Measurements from ENCODE around the gene RXFP4. TPM values are rescaled to one million over a fixed set of nuclear protein-coding genes. Genes with fewer than 3 reads are reported as not detected.

RXFP4 gene
- total and polyA plus RNA-seq, 2 of the 13 experiments (the other 11 are each of a cell fraction or from before 2014, with no cell fraction given), result 0.38 to 1.4 TPM

- TF ChIP-seq, protein P1, sequence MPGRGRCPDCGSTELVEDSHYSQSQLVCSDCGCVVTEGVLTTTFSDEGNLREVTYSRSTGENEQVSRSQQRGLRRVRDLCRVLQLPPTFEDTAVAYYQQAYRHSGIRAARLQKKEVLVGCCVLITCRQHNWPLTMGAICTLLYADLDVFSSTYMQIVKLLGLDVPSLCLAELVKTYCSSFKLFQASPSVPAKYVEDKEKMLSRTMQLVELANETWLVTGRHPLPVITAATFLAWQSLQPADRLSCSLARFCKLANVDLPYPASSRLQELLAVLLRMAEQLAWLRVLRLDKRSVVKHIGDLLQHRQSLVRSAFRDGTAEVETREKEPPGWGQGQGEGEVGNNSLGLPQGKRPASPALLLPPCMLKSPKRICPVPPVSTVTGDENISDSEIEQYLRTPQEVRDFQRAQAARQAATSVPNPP (CRISPR knock-in tag; IDR thresholded peaks at IDR 0.05), result no peak
- TF ChIP-seq, protein P2, sequence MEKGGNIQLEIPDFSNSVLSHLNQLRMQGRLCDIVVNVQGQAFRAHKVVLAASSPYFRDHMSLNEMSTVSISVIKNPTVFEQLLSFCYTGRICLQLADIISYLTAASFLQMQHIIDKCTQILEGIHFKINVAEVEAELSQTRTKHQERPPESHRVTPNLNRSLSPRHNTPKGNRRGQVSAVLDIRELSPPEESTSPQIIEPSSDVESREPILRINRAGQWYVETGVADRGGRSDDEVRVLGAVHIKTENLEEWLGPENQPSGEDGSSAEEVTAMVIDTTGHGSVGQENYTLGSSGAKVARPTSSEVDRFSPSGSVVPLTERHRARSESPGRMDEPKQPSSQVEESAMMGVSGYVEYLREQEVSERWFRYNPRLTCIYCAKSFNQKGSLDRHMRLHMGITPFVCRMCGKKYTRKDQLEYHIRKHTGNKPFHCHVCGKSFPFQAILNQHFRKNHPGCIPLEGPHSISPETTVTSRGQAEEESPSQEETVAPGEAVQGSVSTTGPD (CRISPR knock-in tag; IDR thresholded peaks at IDR 0.05), result no peak
- no peak for TF ChIP-seq ZNF17 (CRISPR knock-in tag; IDR thresholded peaks at IDR 0.05)
- no peak for TF ChIP-seq POLR2AphosphoS5 (IDR thresholded peaks at IDR 0.05; ENCODE audit: low read depth, low read length)
- TF ChIP-seq SP2 (CRISPR knock-in tag; IDR thresholded peaks at IDR 0.05), result no peak
- TF ChIP-seq MEIS2 (CRISPR knock-in tag; IDR thresholded peaks at IDR 0.05), result no peak
- no peak for TF ChIP-seq ZFP62 (CRISPR knock-in tag; IDR thresholded peaks at IDR 0.05)
- no peak for TF ChIP-seq ZNF234 (CRISPR knock-in tag; conservative IDR thresholded peaks at IDR 0.05)
- no peak for TF ChIP-seq ZFYVE20 (CRISPR knock-in tag; IDR thresholded peaks at IDR 0.05; ENCODE audit: borderline replicate concordance, low read depth)
- no peak for TF ChIP-seq GLMP (CRISPR knock-in tag; IDR thresholded peaks at IDR 0.05; ENCODE audit: borderline replicate concordance)
- TF ChIP-seq ATF2 (CRISPR knock-in tag; IDR thresholded peaks at IDR 0.05), result no peak
- TF ChIP-seq, protein P3, sequence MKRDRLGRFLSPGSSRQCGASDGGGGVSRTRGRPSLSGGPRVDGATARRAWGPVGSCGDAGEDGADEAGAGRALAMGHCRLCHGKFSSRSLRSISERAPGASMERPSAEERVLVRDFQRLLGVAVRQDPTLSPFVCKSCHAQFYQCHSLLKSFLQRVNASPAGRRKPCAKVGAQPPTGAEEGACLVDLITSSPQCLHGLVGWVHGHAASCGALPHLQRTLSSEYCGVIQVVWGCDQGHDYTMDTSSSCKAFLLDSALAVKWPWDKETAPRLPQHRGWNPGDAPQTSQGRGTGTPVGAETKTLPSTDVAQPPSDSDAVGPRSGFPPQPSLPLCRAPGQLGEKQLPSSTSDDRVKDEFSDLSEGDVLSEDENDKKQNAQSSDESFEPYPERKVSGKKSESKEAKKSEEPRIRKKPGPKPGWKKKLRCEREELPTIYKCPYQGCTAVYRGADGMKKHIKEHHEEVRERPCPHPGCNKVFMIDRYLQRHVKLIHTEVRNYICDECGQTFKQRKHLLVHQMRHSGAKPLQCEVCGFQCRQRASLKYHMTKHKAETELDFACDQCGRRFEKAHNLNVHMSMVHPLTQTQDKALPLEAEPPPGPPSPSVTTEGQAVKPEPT (CRISPR knock-in tag; IDR thresholded peaks at IDR 0.05; ENCODE audit: low read depth), result no peak
- no peak for TF ChIP-seq ZNF30 (CRISPR knock-in tag; IDR thresholded peaks at IDR 0.05)
- no peak for TF ChIP-seq ZNF605 (CRISPR knock-in tag; IDR thresholded peaks at IDR 0.05)
- TF ChIP-seq NFYB (CRISPR knock-in tag; IDR thresholded peaks at IDR 0.05), result no peak
- TF ChIP-seq RARA (CRISPR knock-in tag; IDR thresholded peaks at IDR 0.05), result 0 out of 2 replicates have a peak, but pooled peaks have one; percentile 23
- TF ChIP-seq JARID2 (CRISPR knock-in tag; IDR thresholded peaks at IDR 0.05; ENCODE audit: insufficient replicate concordance), result no peak
- no peak for TF ChIP-seq MAFG (CRISPR knock-in tag; IDR thresholded peaks at IDR 0.05)
- 0 out of 2 replicates have a peak, but pooled peaks have one; percentile 27 for TF ChIP-seq SMAD3 (CRISPR knock-in tag; IDR thresholded peaks at IDR 0.05)
- no peak for TF ChIP-seq CEBPB (IDR thresholded peaks at IDR 0.05; ENCODE audit: borderline replicate concordance, low read depth, low read length)
- no peak for TF ChIP-seq SMYD3 (CRISPR knock-in tag; IDR thresholded peaks at IDR 0.05)
- no peak for TF ChIP-seq ZNF326 (CRISPR knock-in tag; IDR thresholded peaks at IDR 0.05; ENCODE audit: borderline replicate concordance)
- TF ChIP-seq TAF15 (IDR thresholded peaks at IDR 0.05; ENCODE audit: low read depth, low read length, poor library complexity, severe bottlenecking), result no peak
- TF ChIP-seq ETS1 (CRISPR knock-in tag; IDR thresholded peaks at IDR 0.05), result no peak
These were observed 3.2 kb upstream of the RXFP4 start (continued) for GRCh38 chr1:155938220-155938627.

All from HepG2 (cell line).